NCI-H226 (cell line): ENCODE data around the gene USP30.
A peak's percentile ranks its signal among the peaks of the same experiment; 100 is the strongest.

Experiments
- DNase-seq: peaks from one replicate; pipeline ENCODE4 v3.0.0-alpha.2; 2015

USP30 gene

GRCh38 chr12:109130297-109131153 is 78.1 kb downstream of the USP30 start:
- no peak for DNase-seq

- DNase-seq = no peak
Observed at GRCh38 chr12:109131154-109132050, 79.0 kb downstream of the USP30 start.

GRCh38 chr12:109134186-109134917 is 82.0 kb downstream of the USP30 start:
- DNase-seq = peak; percentile 44

GRCh38 chr12:109137055-109137454 is 84.7 kb downstream of the USP30 start:
- DNase-seq = no peak
